Hindlimb muscle (tissue), 1 donor: ENCODE measurements around the gene SMYD4. TPM values are rescaled to one million over a fixed set of nuclear protein-coding genes. Genes with fewer than 3 reads are reported as not detected.
A peak's percentile ranks its signal among the peaks of the same experiment; 100 is the strongest.
"Not testable (repeated sequence)": the region's sequence is repeated elsewhere in the genome, so short reads cannot be mapped to it uniquely, and the experiment has no call there.

Source experiments
- DNase-seq: peaks from one replicate; pipeline ENCODE4 v3.0.0-alpha.2; 2013
- polyA plus RNA-seq: library from polyadenylated mRNA; unstranded; fragments of 120-200 nt; gene quantifications from one replicate; pipeline ENCODE4 v1.2.1, GENCODE V29; 2013; ENCODE audit not compliant: insufficient read length

Gene SMYD4
- polyA plus RNA-seq, 1 donor: 10.4 TPM

DNA sequence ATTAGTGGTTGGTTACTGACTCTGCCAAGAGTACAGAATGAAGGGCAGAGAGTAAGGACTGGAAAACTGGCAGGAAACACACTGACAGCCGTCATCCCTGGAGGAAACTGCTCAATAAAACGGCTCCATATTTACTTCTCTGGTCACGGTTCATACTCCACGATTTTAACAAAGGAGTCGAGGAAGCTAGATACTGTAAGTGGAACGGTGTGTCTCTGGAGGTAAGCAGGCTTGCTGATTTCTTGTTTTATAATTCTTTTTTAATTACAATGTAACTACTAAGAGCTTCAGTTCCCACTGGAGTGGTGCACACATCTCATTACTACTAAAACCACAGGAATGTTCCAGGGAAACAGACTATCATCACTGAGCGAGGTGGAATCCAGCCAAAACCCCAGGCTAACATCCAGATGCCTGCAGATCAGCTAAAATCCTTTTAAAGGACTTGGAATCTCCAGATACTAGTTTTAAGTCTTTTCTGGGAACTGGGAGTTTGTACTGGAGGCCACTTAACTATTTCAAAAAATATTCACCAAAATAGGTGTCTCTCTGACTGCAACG, 50.1 kb downstream of the SMYD4 start:
- DNase-seq: peak; percentile 87

GRCh38 chr17:1776857-1777256, 52.8 kb downstream of the SMYD4 start:
- no peak for DNase-seq

GRCh38 chr17:1776328-1776727, 53.4 kb downstream of the SMYD4 start:
- no peak for DNase-seq

DNA sequence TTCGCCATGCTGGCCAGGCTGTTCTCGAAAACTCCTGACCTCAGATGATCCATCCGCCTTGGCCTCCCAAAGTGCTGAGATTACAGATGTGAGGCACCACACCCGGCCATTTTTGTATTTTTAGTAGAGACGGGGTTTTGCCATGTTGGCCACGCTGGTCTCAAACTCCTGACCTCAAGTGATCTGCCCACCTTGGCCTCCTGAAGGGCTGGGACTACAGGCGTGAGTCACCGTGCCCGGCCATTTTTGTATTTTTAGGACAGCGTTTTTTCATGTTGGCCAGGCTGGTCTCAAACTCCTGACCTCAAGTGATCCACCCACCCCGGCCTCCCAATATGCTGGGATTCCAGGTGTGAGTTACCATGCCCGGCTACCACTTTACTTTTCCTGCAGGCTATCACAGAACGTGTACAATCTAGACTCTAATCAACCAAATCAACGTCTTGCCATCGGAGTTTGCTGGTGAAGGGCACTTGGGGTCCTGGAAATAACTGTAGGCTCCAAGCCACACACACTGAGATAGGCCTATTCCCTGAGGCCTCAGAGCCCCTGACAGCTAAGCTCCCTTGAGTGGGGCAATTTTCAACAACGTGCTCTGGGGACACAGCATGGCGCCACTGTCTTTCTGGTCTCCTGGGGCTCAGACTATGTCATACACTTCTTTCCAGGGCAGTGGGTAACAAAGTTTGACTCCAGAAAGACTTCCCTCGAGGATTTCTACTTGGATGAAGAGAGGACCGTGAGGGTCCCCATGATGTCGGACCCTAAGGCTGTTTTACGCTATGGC, 55.1 kb downstream of the SMYD4 start:
- no peak for DNase-seq

GRCh38 chr17:1773696-1774181, 56.0 kb downstream of the SMYD4 start:
- no peak for DNase-seq

GRCh38 chr17:1773000-1773695, 56.6 kb downstream of the SMYD4 start:
- DNase-seq: not testable (repeated sequence)

DNA sequence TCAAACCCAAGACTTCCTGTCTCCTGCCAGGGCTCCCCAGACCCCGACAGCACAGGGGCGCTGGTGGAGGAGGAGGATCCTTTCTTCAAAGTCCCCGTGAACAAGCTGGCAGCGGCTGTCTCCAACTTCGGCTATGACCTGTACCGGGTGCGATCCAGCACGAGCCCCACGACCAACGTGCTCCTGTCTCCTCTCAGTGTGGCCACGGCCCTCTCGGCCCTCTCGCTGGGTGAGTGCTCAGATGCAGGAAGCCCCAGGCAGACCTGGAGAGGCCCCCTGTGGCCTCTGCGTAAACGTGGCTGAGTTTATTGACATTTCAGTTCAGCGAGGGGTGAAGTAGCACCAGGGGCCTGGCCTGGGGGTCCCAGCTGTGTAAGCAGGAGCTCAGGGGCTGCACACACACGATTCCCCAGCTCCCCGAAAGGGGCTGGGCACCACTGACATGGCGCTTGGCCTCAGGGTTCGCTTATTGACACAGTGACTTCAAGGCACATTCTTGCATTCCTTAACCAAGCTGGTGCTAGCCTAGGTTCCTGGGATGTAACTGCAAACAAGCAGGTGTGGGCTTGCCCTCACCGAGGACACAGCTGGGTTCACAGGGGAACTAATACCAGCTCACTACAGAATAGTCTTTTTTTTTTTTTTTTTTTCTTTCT, 59.8 kb downstream of the SMYD4 start:
- DNase-seq: no peak

DNA sequence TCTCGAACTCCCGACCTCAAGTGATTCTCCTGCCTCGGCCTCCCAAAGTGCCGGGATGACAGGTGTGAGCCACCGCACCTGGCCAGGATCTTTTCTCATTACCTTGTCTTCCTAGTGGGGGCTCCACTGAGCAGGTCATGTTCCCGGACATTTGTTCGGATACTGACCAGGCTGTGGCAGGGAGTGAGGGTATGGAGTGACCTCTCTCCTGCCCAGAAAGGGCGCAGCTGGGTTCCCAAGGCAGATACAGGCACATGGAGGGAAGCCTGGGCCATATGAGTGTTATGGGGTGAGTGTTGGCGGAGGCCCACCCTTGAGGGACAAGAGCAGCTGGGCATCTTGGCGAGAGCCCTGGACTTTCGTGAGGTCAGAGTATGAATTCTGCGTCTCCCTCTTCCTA, 62.3 kb downstream of the SMYD4 start:
- DNase-seq: no peak

DNA sequence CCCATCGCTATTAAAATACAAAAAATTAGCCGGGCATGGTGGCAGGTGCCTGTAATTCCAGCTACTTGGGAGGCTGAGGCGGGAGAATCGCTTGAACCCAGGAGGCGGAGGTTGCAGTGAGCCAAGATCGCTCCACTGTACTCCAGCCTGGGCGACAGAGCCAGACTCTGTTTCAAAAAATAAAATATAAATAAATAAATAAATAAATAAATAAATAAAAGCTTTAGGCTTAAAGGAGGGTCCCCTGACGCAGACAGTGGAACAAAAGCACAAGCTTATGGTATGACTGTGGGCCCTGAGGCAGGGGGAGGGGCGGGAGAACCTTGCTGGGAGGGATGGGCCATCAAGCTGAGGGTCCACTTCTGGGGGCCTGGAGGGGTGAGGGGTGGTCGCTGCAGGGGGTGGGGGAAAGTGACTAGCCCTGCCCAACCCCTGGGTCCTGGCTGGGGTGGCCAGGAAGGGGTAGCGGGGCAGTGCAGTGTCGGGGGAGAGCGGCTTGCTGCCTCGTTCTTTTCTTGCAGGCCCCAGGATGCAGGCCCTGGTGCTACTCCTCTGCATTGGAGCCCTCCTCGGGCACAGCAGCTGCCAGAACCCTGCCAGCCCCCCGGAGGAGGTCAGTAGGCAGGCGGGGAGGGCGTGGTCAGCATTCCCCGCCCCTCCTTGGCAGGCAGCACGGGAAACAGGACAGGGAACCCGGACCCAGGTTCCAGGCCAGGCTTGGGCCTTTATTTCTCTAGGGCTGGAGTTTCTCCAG, 63.1 kb downstream of the SMYD4 start:
- DNase-seq: no peak

DNA sequence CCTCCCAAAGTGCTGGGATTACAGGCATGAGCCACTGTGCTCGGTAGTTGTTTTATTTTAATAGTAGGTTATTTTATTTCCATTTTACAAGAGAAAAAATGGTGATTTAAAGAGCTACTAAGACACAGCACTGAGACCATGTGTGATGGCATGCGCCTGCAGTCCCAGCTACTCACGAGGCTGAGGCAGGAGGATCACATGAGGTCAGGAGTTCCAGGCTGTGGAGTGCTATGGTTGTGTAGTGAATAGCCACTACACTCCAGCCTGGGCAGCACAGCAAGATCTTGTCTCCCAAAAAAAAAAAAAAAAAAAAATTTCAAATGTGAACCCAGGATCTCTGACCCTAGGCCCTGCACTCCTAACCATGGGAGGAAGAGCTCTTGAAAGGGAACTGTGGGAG, 64.1 kb downstream of the SMYD4 start:
- no peak for DNase-seq

DNA sequence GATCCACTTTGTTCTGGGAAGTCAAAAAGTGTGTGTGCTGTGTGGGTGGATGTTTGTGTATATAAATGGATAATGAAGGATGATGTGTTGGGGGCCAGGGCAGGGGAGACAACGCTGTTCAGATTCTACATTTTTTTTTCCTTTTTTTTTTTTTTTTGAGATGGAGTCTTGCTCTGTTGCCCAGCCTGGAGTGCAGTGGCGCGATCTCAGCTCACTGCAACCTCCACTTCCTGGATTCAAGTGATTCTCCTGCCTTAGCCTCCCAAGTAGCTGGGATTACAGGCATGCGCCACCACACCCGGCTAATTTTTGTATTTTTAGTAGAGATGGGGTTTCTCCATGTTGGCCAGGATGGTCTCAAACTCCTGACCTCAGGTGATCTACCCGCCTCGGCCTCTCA, 65.0 kb downstream of the SMYD4 start:
- DNase-seq: not testable (repeated sequence)

DNA sequence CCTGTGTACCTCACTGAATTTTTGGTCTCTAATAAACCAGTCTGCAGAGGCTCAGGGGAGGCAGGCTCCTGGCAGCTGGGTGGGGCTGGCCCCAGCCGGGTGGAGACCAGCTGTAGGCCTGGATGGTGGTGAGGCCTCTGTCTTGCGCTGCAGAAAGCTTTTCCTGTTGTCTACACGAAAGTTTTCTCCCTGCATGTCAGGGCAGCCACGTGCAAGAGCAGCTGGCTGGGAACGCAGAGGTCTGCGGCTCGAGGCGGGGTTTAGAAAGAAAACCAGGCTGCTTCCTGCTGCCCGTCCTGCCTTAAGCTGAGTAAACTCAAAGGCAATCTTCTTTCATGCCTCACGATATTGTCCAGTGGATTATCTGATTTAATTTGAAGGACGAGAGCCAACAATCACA, 65.4 kb downstream of the SMYD4 start:
- DNase-seq: peak; percentile 70

DNA sequence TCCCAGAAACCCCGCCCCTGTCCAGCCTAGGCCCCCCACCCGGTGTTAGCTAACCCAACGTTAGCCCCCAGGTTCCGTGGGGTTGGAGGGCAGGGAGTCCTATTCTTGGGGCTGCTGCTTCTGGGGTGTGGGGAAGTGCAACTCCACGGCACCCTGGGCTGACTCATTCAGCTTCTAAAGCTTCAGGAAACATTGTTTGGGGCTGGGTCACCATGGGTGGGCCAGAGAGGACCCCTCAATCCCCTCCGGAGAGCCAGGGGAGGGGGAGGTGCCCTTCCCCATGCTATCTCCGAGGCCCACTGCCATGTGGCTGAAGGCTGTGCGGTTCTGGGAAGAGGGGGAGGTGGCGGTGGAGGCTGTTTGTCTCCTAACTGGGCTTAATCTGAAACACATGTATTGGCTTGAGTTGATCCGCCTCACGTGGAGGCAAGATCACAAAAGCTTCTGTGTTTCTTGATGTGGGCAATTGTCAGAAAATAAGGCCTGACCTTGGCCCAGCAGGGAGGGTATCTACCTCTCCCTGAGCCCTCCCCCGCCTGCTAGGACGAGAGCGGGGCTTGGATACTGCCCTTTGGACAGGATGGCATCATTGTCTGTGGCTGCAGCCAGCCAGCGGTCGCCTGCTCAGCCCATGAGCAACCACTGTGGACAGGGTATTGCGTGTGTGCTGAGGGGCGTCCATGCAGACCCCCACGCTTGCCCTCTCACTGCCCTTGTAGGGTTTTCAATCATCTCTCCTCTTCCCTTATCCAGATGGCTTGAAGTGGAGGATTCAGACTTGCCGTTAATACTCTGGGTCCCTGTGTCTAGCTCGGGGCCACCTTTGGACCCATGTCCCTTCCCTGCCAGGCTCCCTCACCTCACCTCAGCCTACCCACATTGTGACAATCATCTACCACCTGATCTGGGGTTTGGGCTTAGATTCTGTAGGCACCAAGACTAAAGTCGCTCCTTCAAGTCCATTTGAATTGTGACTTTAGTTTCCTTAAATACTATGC, 66.5 kb downstream of the SMYD4 start:
- peak; percentile 72 for DNase-seq

DNA sequence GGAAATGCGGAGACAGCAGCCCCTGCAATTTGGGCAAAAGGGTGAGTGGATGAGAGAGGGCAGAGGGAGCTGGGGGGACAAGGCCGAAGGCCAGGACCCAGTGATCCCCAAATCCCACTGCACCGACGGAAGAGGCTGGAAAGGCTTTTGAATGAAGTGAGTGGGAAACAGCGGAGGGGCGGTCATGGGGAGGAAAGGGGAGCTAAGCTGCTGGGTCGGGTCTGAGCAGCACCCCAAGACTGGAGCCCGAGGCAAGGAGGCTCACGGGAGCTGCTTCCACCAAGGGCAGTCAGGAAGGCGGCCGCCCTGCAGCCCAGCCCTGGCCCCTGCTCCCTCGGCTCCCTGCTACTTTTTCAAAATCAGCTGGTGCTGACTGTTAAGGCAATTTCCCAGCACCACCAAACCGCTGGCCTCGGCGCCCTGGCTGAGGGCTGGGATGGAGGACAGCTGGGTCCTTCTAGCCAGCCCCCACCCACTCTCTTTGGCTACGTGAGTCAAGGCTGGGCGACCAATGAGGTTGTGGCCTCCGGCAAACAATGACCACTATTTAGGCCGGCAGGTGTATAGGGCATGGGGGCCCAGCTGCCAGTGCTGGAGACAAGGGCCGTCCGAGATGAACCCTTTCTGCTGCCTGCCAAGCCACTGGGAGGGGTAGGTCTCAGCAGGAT, 67.3 kb downstream of the SMYD4 start:
- DNase-seq: no peak

- DNase-seq: no peak
These were observed 70.2 kb downstream of the SMYD4 start for GRCh38 chr17:1759529-1759928.

DNA sequence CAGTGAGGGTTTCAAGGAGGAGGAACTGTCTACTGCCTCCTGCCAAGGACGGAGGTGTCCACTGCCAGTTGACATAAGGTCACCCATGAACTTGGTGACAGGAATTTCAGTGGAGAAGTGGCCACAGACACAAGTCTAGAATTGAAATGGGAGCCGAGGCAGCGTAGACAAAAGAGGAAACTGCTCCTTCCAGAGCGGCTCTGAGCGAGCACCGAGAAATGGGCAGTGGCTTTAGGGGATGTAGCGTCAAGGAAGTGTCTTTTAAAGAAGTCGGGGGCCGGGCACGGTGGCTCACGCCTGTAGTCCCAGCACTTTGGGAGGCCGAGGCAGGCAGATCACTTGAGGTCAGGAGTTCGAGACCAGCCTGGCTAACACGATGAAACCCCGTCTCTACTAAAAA, 70.9 kb downstream of the SMYD4 start:
- no peak for DNase-seq

- no peak for DNase-seq
These were observed 73.9 kb downstream of the SMYD4 start for GRCh38 chr17:1755827-1756262.

- no peak for DNase-seq
These were observed 74.4 kb downstream of the SMYD4 start for GRCh38 chr17:1755252-1755826.

- no peak for DNase-seq
These were observed 75.1 kb downstream of the SMYD4 start for GRCh38 chr17:1754430-1755112.
